Sigmoid colon (tissue), 4 donors: Measurements from ENCODE around the gene CD53.

Experiments
- EP300 ChIP-seq, 4 donors: sonication (generic); formaldehyde crosslinking; IDR thresholded peaks; one replicate each; pipeline ENCODE4 v1.6.1; 2017; ENCODE audit warnings: antibody characterized with exemption in 4 of 4
- POLR2A ChIP-seq, 2 donors: fragments of 450-650 bp; IDR thresholded peaks; one replicate each; pipeline ENCODE4 v1.6.1; 2016; ENCODE audit warnings: antibody characterized with exemption in 2 of 2, mild to moderate bottlenecking in 2 of 2, moderate library complexity in 2 of 2
- POLR2AphosphoS5 ChIP-seq, 4 donors: sonication (generic); formaldehyde crosslinking; IDR thresholded peaks; one replicate each; pipeline ENCODE4 v1.6.1; 2017; ENCODE audit warnings: antibody characterized with exemption in 4 of 4
- TF ChIP-seq, protein P1 (sequence below), 4 experiments: fragments of 450-650 bp in 3 of 4; fragments of 200-600 bp in 1 of 4; IDR thresholded peaks; one replicate each; pipeline ENCODE4 v1.5.1; 2016 to 2019; ENCODE audit warnings: antibody characterized with exemption in 4 of 4, mild to moderate bottlenecking in 3 of 4, moderate library complexity in 2 of 4

GRCh38 chr1:110878993-110879392 is 6.0 kb downstream of the CD53 start:
- TF ChIP-seq, protein P1, sequence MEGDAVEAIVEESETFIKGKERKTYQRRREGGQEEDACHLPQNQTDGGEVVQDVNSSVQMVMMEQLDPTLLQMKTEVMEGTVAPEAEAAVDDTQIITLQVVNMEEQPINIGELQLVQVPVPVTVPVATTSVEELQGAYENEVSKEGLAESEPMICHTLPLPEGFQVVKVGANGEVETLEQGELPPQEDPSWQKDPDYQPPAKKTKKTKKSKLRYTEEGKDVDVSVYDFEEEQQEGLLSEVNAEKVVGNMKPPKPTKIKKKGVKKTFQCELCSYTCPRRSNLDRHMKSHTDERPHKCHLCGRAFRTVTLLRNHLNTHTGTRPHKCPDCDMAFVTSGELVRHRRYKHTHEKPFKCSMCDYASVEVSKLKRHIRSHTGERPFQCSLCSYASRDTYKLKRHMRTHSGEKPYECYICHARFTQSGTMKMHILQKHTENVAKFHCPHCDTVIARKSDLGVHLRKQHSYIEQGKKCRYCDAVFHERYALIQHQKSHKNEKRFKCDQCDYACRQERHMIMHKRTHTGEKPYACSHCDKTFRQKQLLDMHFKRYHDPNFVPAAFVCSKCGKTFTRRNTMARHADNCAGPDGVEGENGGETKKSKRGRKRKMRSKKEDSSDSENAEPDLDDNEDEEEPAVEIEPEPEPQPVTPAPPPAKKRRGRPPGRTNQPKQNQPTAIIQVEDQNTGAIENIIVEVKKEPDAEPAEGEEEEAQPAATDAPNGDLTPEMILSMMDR (IDR thresholded peaks at IDR 0.05): no peak
- TF ChIP-seq POLR2A (IDR thresholded peaks at IDR 0.05): no peak
- no peak for TF ChIP-seq POLR2AphosphoS5 (IDR thresholded peaks at IDR 0.05)
- no peak for TF ChIP-seq EP300 (IDR thresholded peaks at IDR 0.05)
